ENCODE measurements around the gene CSNK2A3.
"Not testable (repeated sequence)": the region's sequence is repeated elsewhere in the genome, so short reads cannot be mapped to it uniquely, and the experiment has no call there.

Gene CSNK2A3

GRCh38 chr11:11352878-11353277 is at the start of gene CSNK2A3:
CSNK2A3 (minus strand) TSS chr11:11353250; CDS start chr11:11353119, 131 bp downstream.
- not testable (repeated sequence) for FAIRE-seq

GRCh38 chr11:11401960-11402535 is 49.0 kb upstream of the CSNK2A3 start:
- FAIRE-seq, result no peak

DNA sequence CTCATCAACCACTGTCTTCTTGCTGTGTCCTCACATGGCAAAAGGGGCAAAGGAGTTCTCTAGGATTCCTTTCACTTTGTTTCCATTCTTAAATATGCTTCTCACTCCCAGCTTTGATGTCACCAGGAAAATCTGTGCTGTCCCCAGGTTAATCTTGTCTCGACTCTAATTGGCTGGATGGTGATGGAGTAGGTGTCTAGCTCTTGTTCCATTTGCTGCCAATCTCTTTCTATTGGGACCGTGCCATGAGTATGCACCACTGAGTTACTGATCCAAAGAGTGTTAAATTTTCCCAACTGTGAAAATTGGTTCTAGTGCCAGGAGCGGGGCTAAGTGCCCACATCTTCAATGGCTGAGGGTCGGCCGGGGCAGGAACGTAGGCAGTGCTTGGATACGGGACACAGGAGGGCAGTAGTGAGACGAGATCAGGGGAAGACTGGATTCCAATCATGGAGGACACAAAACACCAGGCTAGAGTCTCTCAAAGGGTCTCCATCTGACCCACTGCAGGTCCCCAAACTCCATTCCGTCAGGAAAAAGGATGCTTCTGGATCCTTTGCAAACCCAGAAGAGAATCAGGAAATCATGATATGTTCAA is 47.7 kb upstream of the CSNK2A3 start:
- FAIRE-seq, result no peak

GRCh38 chr11:11400121-11400520 is 47.1 kb upstream of the CSNK2A3 start:
- FAIRE-seq, result no peak

- FAIRE-seq, result no peak
Measured at GRCh38 chr11:11397781-11398180, 44.7 kb upstream of the CSNK2A3 start.

DNA sequence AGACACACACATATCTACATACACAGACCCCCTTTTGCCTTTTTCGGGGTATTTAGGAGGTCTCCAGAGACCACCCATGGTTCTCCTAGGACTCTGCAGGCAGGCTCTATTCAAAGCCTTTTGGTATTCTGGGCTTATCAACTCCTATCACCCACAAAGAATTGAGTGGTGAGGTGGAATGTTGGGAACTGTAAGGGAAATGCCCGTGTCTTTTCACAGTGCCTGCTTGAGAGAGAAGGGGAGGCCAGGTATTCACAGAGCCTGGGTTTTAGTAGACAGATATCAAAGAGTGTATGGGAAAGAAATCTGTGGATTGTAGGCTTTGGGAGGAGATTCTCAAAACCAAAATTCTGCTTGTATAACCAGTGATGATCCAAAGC is 44.0 kb upstream of the CSNK2A3 start:
- FAIRE-seq, result no peak

- no peak for FAIRE-seq
Measured at GRCh38 chr11:11396301-11397035, 43.4 kb upstream of the CSNK2A3 start.

GRCh38 chr11:11395126-11395525 is 42.1 kb upstream of the CSNK2A3 start:
- FAIRE-seq, result no peak

DNA sequence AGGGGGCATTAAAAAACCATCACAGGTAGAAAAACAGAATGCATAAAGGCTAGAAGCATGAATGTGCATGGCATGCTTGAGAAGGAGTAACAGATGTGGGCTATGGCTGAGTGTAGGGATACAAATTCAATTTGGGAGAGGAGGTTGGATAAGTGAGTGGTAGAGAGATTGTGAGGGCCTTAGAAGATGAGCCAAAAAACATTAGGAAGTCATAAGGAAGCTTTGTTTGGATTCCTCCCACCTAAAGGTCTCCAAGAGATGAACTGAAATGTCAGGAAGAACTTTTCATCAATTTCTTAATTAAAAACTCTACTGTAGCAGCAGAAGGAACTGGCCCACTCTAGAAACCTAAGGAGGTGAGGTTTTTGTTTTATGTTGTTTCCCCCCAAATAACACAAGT is 41.2 kb upstream of the CSNK2A3 start:
- FAIRE-seq, result no peak

GRCh38 chr11:11391796-11392463 is 38.9 kb upstream of the CSNK2A3 start:
- FAIRE-seq, result no peak

GRCh38 chr11:11391169-11391568 is 38.1 kb upstream of the CSNK2A3 start:
- no peak for FAIRE-seq

DNA sequence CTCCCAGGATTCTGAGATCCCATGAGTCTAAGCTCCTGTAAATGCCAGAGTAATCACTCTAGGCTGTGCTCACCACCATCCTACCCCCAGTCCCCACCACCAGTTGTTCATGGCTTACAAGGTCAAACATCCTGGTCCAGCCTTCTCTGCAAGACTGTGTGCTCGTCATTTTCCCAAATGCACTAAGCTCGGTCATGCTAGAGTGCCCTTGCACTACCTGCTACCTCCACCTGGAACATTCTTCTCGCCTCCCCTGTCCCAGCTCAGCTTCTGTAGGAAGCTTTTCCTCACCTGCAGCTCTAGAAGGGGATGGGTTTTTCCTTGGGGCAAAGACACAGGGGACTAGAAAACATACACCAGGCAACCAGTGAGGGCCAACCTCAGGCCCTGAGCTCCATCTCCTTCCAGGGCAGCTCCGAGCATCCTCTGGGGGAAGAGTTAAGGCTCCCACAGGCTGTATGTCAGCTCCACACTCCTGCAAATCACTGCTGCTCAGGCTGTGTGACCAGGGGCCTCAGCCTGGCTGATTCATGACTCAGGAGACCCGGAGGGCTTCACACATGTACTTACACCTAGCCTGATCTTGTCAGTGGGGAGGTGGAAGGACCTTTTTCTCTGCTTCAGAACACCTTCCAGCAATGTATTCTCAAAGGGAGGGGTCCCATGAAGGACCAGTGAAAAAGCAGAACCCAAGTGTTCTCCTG is 37.2 kb upstream of the CSNK2A3 start:
- no peak for FAIRE-seq

DNA sequence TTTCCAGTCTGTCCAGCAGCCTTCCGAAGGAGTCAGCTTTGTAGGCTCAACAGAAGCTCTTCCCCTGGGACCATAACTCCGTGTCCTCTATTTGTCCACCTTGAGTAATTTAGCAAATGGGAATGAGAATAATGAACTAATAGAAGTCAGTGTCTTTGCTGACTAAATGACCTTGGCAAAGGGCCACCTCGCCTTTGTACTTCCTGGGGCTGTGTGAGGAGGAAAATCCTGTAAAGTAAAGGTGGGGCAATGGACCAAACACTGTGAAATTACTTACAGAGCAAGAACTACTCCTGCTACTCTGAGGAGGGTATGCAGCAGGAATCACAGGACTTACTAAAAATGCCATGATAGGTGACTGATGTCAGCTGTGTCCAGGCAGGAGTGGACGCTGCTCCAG is 36.2 kb upstream of the CSNK2A3 start:
- FAIRE-seq, result no peak

- no peak for FAIRE-seq
Measured at GRCh38 chr11:11387622-11388305, 34.7 kb upstream of the CSNK2A3 start.

DNA sequence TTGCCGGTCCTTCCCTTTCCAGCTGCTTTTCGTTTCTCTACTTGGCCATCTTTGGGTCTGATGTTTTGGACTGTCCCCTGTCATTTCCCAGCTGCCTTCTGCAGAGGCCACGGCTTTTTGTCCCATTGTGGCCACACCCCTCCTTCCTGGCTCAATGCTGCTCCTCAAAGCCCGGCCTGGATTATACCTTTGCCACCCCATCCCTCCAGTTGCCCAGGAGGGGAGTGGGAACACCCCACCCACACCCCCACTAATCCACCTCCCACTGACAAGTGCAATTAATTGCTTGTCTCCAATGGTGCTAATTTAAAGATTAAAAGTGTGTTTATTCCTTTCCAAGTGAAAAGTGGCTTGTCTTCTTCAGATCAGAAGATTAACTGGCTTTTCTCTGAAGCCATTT is 34.2 kb upstream of the CSNK2A3 start:
- no peak for FAIRE-seq

DNA sequence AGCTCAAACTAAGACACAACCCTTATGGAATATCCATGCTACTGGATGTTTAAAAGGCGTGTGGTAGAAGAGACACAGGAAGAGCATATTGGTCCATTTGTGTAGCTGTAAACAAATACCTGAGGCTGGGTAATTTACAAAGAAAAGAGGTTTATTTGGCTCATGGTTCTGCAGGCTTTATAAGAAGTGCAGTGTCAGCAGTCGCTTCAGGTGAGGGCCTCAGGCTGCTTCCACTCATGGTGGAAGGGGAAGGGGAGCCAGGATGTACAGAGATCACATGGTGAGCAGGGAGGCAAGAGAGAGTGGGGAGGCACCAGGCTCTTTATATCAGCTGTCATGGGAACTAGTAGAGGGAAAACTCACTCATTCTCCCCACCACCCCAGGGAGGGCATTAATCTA is 31.8 kb upstream of the CSNK2A3 start:
- FAIRE-seq, result no peak

GRCh38 chr11:11383995-11384394 is 30.9 kb upstream of the CSNK2A3 start:
- FAIRE-seq, result no peak

DNA sequence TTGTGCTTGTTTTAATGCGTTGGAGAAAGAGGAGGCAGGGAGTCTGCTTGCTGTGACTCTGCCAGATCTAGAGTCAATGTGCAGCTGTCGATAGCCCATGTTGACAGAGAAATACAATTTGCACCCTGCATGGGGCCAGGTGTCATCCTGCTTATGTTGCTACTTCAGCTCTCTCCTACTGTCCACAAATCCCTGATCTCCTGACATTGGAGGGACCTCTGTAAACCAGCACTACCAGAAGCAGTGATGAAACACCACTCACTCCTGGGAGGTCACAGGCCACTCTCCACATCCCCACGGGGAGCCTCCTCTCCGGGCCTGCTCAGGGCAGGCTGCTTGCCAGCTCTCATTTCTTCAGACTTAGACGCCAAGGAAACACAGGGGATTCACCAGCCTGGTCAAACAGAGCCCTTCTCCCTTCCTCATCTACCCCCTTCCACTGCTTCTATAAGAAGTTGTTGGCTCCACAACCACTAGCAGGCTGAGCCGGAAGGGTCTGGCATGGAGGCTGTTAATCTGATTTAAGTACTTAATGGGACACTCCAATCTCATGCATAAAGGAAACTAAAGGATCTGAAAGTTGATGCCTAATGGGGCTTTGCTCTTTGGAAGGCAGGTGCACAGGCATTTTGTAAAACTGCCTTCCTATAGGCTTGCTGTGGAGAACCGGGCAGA is 29.9 kb upstream of the CSNK2A3 start:
- FAIRE-seq, result no peak

GRCh38 chr11:11381471-11382105 is 28.5 kb upstream of the CSNK2A3 start:
- FAIRE-seq, result no peak

DNA sequence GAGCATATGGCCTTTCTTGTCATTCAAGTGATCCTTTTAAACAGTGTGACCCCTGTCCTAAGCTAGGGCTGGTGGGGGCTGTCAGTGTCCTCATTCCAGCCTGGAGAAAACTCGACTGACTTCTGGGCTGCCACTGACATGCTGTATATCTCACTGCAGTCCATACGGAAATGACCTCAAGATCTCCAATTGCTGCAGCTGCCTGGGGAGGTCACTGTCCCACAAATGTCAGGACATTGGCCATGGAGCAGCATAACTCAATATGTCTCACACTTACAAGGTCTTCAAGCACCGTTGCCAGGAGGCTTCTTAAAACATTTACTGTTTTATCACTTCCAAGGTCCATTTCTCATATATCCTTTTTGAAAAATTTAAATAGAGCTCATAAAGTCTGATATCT is 27.8 kb upstream of the CSNK2A3 start:
- no peak for FAIRE-seq

DNA sequence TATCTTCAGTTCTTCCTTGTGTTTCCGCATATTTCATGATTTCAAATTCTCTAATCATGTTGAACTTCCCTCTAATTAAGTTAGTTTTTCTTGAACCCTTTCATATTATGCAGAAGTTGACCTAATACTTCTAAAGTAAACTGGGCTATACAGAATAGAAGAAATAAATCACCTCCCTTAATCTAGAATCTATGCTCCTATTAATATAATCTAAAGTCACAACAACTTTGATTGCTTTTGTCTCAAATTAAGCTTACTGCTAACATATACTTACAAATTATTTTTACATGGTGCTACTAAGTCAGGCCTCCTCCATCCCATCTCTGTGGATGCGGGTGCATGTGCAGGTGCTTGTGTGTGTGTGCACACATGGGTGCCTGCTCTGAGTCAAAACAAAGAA is 27.3 kb upstream of the CSNK2A3 start:
- FAIRE-seq, result no peak

Data from endometrium (tissue), 2 donors.